PFSK-1 (cell line): ENCODE results near the gene TAC3.

ENCODE experiments used
- POLR2AphosphoS5 ChIP-seq: IDR thresholded peaks from 2 replicates; pipeline ENCODE4 v1.6.1; 2012; ENCODE audit warnings: low read depth, mild to moderate bottlenecking, control low read depth, low read length, moderate library complexity
- REST ChIP-seq, 2 experiments: IDR thresholded peaks; 2 replicates each; pipeline versions ENCODE4 v1.6.1 to v1.8.0; 2011 to 2012; ENCODE audit warnings: low read depth in 2 of 2, low read length in 2 of 2, control low read depth in 1 of 2, inconsistent platforms in 1 of 2, mild to moderate bottlenecking in 1 of 2, moderate library complexity in 1 of 2; ENCODE audit not compliant: insufficient read depth in 1 of 2
- SIN3A ChIP-seq: IDR thresholded peaks from 2 replicates; pipeline ENCODE4 v1.6.1; 2012; ENCODE audit warnings: mild to moderate bottlenecking, low read length, moderate library complexity, borderline replicate concordance; ENCODE audit not compliant: insufficient read depth
- TAF1 ChIP-seq: IDR thresholded peaks from 2 replicates; pipeline ENCODE4 v1.6.1; 2012; ENCODE audit warnings: low read length, control low read depth, borderline replicate concordance; ENCODE audit not compliant: insufficient read depth

GRCh38 chr12:57048423-57049118, 32.2 kb upstream of the TAC3 start:
- TF ChIP-seq POLR2AphosphoS5 (no peak), REST (IDR thresholded peaks at IDR 0.05; ENCODE audit: insufficient read depth in 1 of 2, low read depth in 2 of 2, low read length in 2 of 2) (no peak), SIN3A (no peak), TAF1 (no peak)
